ENCODE results near the gene IQSEC3. TPM values are rescaled to one million over a fixed set of nuclear protein-coding genes. Genes with fewer than 3 reads are reported as not detected.
"Not testable (repeated sequence)": the region's sequence is repeated elsewhere in the genome, so short reads cannot be mapped to it uniquely, and the experiment has no call there.

Gene IQSEC3
- total RNA-seq, 1 experiment from 2014 or later, result not detected

DNA sequence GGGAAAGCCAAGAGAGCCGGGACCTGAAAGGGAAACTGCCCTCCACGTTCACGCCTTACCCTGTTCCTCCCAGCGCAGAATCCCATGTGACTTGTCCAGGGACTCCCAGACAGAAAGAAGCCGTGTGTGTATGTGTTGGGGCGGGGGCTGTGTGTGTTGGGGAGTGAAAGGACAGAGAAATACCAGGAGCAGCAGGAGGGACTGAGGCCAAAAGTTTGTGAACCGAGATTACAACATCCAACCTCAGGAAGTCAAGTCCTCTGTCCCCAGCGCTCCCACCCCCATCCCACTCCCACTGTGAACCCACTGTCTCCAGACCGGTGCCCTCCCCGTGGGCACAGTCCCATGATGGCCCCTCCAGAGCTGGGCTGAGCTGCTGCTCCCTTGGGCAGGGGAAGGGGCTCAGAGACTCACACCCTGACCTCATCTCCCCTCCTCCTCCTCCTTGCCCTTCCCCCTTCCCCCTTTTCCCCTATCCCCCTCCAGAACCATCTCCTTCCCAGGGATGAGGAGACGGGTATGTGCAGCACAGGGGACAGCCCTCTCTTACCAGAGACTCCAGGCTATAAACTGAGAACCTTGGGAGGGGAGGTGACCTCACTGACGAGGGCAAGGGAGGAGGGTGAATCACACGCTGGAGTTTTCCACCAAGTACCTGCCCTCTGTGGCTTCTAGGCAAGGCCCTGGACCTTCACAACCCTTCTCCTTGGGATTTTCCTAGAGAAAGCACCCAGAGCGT is 147.6 kb downstream of the IQSEC3 start, which contains the start of gene SLC6A12:
Gene SLC6A12, minus strand, starts transcription at position 155 of the 739 bp plus-strand sequence. CDS start 4,171 bp downstream, outside the sequence.
- DNase-seq (ENCODE audit: low read depth), result no peak

GRCh38 chr12:215116-215515 is 148.5 kb downstream of the IQSEC3 start:
- DNase-seq (ENCODE audit: low read depth), result no peak

DNA sequence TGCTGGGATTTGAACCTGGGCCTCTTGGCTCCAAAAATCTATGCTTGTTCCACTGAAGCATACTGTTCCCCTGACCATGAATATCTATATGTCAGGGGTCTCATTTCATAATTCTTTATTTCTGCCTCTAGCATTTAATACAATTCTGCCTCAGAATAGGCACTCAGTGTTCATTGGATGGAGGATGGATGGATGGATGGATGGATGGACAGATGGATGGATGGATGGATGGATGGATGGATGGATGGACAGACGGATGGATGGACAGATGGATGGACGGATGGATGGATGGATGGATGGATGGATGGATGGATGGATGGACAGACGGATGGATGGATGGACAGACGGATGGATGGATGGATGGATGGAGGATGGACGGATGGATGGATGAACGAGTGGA is 150.5 kb downstream of the IQSEC3 start:
- not testable (repeated sequence) for DNase-seq (ENCODE audit: low read depth)

DNA sequence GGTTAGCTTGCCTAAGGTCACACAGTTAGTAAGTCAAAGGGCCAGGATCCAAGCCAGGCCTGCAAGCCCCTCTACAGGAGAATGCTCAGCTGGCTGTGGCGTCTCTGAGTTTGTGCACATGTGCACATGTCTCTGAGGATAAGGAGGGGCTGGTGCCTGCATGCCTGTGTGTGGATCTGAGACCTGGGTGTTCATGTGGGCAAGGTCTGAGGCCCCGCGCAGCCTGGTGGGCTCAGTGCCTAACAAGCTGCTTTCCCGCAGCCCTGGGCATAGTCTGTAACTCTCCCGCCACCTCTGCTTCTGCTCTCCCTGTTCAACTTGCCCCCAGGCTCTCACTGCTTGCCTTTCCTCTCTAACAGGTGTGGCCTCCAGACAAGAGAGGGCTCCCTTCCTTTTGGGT is 151.7 kb downstream of the IQSEC3 start:
- DNase-seq (ENCODE audit: low read depth), result no peak

GRCh38 chr12:218728-219590 is 152.4 kb downstream of the IQSEC3 start:
- DNase-seq (ENCODE audit: low read depth), result no peak

DNA sequence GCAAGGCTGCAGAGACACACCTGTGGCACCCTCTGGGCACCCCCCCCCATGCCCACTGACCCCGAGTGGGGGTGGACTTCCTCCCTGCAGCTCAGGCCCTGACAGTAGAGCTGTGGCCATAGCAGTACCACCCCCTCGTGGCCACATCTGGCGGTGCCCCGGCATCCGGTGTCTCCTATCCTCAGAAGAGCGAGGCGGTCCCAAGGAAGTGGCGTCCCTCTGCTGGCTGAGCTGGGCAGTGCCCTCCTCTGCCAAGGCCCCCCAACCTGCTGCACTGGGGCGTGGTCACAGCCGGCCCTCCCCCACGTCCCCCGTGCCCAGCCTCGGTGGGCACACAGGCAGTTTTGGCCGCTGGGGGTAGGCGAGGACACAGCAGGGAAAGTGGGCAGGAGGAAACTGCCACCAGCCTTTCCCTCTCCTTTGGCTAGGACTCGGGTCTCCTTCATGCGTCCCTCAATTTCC is 153.4 kb downstream of the IQSEC3 start:
- peak; percentile 32 for DNase-seq (ENCODE audit: low read depth)

DNA sequence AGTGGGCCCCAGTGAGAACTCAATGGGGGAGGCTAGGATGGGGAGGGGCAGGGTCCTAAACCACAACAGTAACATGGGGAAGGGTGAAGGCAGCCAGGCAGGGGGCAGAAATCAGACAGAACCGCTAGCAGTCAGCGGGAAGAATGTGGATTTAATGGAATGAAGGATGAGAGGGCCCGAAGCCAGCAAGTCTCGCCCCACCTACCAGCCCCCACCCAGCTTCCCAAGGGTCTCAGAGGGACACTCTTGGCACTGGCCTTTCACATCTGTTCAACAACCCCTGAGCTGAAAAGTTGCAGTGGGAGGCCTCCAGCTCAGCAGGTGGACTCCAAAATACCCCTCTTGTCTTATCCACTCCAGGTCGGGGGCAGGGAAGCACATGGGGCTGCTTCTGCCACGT is 153.9 kb downstream of the IQSEC3 start:
- DNase-seq (ENCODE audit: low read depth), result no peak

DNA sequence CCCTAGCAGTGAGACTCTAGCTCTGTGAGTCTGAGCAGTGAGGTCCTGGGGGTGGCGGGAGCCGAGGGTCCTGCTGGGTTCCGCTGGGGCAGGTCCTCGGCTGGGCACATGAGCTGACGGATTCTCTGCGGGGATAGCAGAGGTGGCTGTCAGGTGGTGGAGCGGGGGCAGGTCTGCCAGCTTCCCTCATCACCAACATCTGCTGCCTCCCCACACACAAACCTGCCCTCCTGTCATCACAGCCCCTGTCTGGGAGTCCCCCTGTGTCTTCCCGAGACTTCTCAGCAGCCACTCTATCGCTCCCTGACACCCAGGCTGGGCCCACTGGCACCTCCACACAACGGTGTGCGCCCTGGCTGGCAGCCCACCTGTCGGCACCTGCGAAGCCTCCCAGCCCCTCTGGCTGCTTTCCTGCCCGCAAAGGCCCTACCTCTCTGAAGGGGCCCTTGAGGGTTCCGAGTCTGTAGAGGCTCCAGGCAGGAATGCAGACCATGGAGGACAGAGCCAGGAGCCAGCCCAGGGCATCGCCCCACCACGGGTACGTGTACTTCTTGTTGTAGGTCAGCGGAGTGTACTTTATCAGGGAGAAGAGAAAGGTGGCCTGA is 154.5 kb downstream of the IQSEC3 start:
- no peak for DNase-seq (ENCODE audit: low read depth)

DNA sequence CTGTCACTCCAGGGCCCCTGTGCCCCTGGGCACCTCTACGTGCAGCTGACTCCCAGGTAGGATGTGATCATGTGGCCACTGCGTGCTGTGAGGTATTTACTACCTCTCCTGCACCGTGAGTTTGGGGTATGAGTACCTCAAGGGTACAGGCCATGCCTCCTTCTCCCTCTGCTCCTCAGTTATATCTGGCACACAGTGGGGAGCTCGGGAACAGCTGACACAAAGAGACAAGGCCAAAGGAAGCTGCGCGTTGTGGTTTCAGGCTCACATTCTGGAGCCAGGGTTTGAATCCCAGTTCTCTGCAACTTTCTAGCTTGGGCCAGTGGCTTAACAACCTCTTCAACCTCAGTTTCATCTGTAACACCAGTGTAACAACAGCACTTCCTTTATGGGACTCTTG is 155.2 kb downstream of the IQSEC3 start:
- DNase-seq (ENCODE audit: low read depth), result no peak

DNA sequence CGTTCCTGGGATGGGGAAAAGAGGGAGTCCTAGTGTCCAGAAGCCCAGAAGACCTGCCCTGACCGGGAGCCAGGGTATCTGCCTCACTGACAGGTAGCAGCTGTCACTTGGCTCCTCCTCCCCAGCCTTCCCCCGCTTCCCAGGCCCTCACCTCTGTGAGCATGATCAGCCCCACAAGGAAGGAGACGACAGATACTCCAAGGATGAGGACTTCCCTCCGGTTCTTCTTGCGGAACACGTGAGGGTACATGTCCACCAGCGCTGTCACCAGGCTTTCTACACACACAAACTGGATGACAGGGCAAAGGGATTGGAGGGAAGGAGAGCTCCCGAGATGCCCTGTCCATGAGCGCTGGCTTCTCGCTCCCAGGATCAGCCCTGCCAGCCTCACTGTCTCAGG is 157.3 kb downstream of the IQSEC3 start:
- DNase-seq (ENCODE audit: low read depth), result no peak

DNA sequence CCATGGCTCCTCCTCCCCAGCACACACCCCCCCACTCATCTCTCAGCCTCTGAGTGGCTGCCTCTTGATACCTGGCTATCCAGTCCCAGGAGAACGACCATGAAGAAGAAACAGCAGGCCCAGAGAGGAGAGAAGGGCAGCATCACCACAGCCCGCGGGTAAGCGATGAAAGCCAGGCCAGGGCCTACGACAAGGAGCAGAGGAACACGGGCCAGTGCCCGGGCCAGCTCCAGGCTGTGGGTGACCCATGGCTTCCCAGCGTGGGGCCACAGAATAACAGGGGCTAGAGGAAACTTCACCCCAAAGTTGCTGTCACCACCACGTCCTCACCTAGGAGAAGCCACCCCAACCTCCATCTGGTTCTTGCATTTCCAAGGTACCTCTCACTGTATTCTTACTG is 157.8 kb downstream of the IQSEC3 start:
- DNase-seq (ENCODE audit: low read depth), result no peak

DNA sequence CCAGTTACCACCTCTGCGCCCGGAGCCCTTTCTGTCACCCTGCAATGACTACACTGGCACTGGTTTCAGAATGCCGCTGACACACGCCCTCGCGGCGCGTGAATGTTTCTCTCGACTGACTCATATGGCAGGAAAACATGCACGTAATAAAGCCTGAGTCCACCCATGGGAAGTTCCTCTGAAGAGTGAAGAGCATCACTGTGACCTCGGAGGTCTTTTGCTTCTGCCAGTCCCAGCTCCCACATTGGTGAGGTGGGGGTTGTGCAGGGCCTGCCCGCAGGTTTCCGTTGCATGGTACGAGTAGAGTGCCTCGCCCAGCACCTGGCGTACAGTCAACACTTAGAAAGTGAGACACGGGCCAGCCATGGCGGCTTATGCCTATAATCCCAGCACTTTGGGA is 158.4 kb downstream of the IQSEC3 start:
- DNase-seq (ENCODE audit: low read depth), result no peak

- no peak for DNase-seq (ENCODE audit: low read depth)
Measured at GRCh38 chr12:226401-226800, 159.8 kb downstream of the IQSEC3 start.

GRCh38 chr12:227286-227915 is 160.8 kb downstream of the IQSEC3 start:
- DNase-seq (ENCODE audit: low read depth), result no peak

Other genes with a start within 250 kb of the IQSEC3 start
- not detected in 2 replicates for gene SLC6A12, start 147.4 kb downstream of the IQSEC3 start, total RNA-seq (2014; rRNA removed; shearing (Covaris generic))
- gene SLC6A13, start 196.1 kb downstream of the IQSEC3 start, total RNA-seq (2014; rRNA removed; shearing (Covaris generic)), result not detected in 2 replicates

All from M059J (cell line).